HG03442 (cell line): ENCODE results near the gene KISS1R.

Source experiments
- ATAC-seq: cut with Tn5 transposase; IDR thresholded peaks from one replicate; pipeline ENCODE4 v1.9.1; 2021; ENCODE audit warnings: mild to moderate bottlenecking, moderate library complexity; ENCODE audit not compliant: unreplicated experiment

The KISS1R gene

GRCh38 chr19:966485-967088 lies 49.5 kb downstream of the KISS1R start:
- ATAC-seq = no peak
